OCI-LY3 (cell line): ENCODE results near the gene PAM.

ENCODE experiments used
- H2AFZ ChIP-seq: fragments of 200-600, 300-600 bp; shearing (Covaris generic); 2 replicates; pipeline ENCODE4 v1.6.0; 2014; ENCODE audit warnings: antibody characterized with exemption, low read depth, low read length
- H3K27ac ChIP-seq: fragments of 200-600, 300-600 bp; sonication (generic); 2 replicates; pipeline ENCODE4 v1.5.1; 2014; ENCODE audit warnings: mild to moderate bottlenecking, low read length, moderate library complexity, mixed read lengths
- H3K27me3 ChIP-seq: fragments of 200-600, 300-600 bp; sonication (generic); 2 replicates; pipeline ENCODE4 v1.6.1; 2014; ENCODE audit warnings: low read depth, low read length, mixed read lengths
- H3K36me3 ChIP-seq: fragments of 200-600, 300-600 bp; sonication (generic); replicated peaks from 2 replicates; pipeline ENCODE3; 2014; ENCODE audit warnings: low read depth, low read length, mixed read lengths
- H3K4me1 ChIP-seq: fragments of 300-600, 200-600 bp; sonication (generic); 2 replicates; pipeline ENCODE4 v1.6.1; 2014; ENCODE audit warnings: low read length, mixed read lengths
- H3K4me2 ChIP-seq: fragments of 200-600, 300-600 bp; sonication (generic); 2 replicates; pipeline ENCODE4 v1.6.1; 2014; ENCODE audit warnings: low read length, mixed read lengths
- H3K4me3 ChIP-seq: fragments of 300-600, 200-600 bp; sonication (generic); 2 replicates; pipeline ENCODE4 v1.5.1; 2014; ENCODE audit warnings: antibody characterized with exemption, mild to moderate bottlenecking, low read length, moderate library complexity
- H3K79me2 ChIP-seq: fragments of 300-600, 200-600 bp; shearing (Covaris generic); 2 replicates; pipeline ENCODE4 v1.6.1; 2014; ENCODE audit warnings: mild to moderate bottlenecking, low read length, mixed read lengths
- H3K9ac ChIP-seq: fragments of 300-600, 200-600 bp; shearing (Covaris generic); 2 replicates; pipeline ENCODE4 v1.6.0; 2014; ENCODE audit warnings: mild to moderate bottlenecking, low read length, moderate library complexity
- H3K9me3 ChIP-seq: fragments of 200-600, 300-600 bp; shearing (Covaris generic); 2 replicates; pipeline ENCODE4 v1.6.1; 2014; ENCODE audit warnings: low read length, mixed read lengths; ENCODE audit not compliant: insufficient read depth
- H4K20me1 ChIP-seq: fragments of 200-600, 300-600 bp; sonication (generic); 2 replicates; pipeline ENCODE4 v1.6.1; 2016; ENCODE audit warnings: low read length, mixed read lengths; ENCODE audit not compliant: insufficient read depth
- EZH2phosphoT487 ChIP-seq: fragments of 200-600 bp; shearing (Covaris generic); IDR thresholded peaks from 2 replicates; pipeline ENCODE4 v1.6.1; 2018; ENCODE audit warnings: antibody characterized with exemption, mixed run types, low read depth
- TF ChIP-seq, protein P1 (sequence below): fragments of 200-600, 300-600 bp; sonication (generic); IDR thresholded peaks from 2 replicates; pipeline ENCODE4 v1.5.1; 2014; ENCODE audit warnings: antibody characterized with exemption, low read length, low read depth

The PAM gene

DNA sequence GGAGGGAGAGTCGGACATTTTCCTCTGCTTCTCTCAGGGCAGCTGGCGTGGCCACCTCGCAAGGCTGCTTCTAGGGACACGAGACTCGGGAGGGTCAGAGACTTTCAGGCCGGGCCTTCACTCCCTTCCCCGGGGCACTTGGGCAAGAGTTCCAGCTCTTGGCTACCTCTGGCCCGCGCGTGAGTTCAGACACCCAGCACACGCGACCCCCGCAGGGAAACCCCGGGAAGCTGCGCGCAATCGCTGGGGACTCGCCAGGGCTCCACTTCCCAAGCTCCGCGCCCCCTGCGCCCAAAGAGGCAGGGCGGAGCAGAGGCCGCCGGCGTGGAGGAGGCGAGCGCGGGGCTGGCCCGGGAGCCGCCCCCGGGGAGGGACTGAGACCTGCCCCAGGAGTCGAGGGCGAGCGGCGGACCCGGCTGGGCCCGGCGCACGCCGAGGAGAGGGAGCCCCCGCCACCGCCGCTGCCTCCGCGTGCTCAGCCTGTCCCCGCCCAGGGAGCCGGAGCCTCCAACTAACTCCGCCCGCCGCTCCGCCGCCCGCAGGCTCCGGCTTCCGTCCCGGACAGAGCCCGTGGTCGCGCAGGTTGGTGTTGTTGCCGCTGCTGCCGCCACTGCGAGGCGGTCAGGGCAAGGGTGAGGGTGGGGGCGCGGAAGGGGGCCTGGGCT is at the start of gene PAM:
PAM (plus strand) TSS at position 539 of the 665 bp plus-strand sequence. CDS start 110,891 bp downstream, outside the sequence.
- no peaks in the 10 kb centered on the region for H3K9me3 ChIP-seq
- H2AFZ ChIP-seq, result peak within 1 kb of the TSS; percentile 71; the same call in 1 of the 2 replicates
- peak within 1 kb of the TSS; percentile 81 for H3K9ac ChIP-seq
- peak within 1 kb of the TSS; percentile 93 for H3K4me2 ChIP-seq
- peak within 1 kb of the TSS; percentile 24; the same call in 1 of the 2 replicates for H3K27ac ChIP-seq
- H3K27me3 ChIP-seq, result no peaks in the 10 kb centered on the region
- H4K20me1 ChIP-seq, result peaks cover 3% of the 10 kb centered on the region; the same call in 1 of the 2 replicates
- no peaks in the 10 kb centered on the region for H3K36me3 ChIP-seq
- peak within 1 kb of the TSS; percentile 97 for H3K4me3 ChIP-seq
- H3K79me2 ChIP-seq, result peaks cover 24% of the 10 kb centered on the region
- TF ChIP-seq, protein P1, sequence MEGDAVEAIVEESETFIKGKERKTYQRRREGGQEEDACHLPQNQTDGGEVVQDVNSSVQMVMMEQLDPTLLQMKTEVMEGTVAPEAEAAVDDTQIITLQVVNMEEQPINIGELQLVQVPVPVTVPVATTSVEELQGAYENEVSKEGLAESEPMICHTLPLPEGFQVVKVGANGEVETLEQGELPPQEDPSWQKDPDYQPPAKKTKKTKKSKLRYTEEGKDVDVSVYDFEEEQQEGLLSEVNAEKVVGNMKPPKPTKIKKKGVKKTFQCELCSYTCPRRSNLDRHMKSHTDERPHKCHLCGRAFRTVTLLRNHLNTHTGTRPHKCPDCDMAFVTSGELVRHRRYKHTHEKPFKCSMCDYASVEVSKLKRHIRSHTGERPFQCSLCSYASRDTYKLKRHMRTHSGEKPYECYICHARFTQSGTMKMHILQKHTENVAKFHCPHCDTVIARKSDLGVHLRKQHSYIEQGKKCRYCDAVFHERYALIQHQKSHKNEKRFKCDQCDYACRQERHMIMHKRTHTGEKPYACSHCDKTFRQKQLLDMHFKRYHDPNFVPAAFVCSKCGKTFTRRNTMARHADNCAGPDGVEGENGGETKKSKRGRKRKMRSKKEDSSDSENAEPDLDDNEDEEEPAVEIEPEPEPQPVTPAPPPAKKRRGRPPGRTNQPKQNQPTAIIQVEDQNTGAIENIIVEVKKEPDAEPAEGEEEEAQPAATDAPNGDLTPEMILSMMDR, result no peak
- TF ChIP-seq EZH2phosphoT487, result no peak
- H3K4me1 ChIP-seq, result peaks cover 7% of the 10 kb centered on the region

DNA sequence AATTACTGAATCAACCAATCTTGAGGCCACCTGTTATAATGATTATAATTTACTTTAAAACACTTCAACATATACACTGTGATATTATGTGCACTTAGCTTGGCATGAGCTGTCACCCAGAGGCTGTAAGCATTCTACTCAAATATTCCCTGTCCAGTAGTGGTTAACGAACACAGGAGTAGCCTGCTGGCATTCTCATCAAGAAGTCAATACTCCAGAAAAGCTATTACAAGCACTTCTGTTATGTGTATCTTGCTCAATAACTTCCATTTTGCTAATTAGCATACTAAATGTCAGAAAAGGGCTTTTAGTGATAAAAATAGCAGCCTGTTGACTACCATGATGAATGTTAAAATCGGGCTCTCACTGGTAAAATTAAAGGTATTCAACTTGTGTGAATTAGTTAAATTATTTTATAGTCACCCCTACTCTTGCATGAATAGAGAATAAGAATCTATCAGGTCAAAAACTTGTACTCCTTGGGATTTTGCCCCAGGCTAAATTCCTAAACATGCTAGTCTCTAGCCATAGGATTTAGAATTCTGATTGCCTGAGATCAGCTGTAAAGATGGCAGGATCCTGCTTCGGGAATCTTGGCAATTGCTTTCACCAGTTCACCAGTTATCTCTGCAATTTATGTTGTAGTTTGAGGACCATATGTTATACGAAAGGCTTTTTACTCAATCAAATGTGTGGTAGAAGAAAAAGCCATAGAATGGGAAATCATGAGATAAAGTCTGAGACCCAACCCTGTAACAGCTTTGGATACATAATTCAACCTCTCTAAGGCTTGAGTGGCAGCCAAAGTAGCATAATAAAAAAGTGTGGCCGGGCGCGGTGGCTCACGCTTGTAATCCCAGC is 43.4 kb upstream of the PAM start:
- Histone ChIP-seq H3K79me2 (no peaks in the 10 kb centered on the region), H4K20me1 (no peaks in the 10 kb centered on the region)

DNA sequence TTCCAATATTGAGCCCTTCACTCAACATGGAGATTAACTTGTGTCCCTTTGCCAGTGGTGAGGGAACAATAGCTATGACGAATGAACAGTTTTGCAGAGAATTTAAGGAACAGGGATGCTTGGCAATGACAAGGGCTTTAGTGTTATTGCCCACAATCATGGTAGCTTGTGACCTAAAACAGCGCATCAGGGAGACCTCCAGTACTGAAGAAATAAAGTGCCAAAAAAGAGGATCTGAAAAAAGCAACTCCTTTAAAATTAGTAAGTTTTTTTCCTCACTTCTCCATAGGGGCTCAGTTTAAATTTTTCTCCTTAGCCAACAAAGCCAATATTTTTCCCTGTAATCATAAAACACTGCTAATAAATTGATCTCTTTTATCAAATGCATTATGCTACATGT is 41.8 kb upstream of the PAM start:
- TF ChIP-seq, protein P1, result no peak
- TF ChIP-seq EZH2phosphoT487, result no peak
- Histone ChIP-seq H3K9ac (no peak overlapping the region), H3K27me3 (no peaks in the 10 kb centered on the region), H2AFZ (no peak overlapping the region), H3K9me3 (no peaks in the 10 kb centered on the region), H3K4me3 (no peak overlapping the region), H4K20me1 (no peaks in the 10 kb centered on the region), H3K79me2 (no peaks in the 10 kb centered on the region), H3K4me2 (peak overlapping the region; percentile 35), H3K36me3 (no peaks in the 10 kb centered on the region), H3K27ac (no peak overlapping the region), H3K4me1 (peaks cover 10% of the 10 kb centered on the region; the same call in 1 of the 2 replicates)

More for the DNA sequence above, 43.4 kb upstream of the PAM start:
- no peak overlapping the region for H3K9ac ChIP-seq
- H3K36me3 ChIP-seq, result no peaks in the 10 kb centered on the region
- no peak overlapping the region for H3K4me2 ChIP-seq
- TF ChIP-seq, protein P1, result no peak
- no peak for TF ChIP-seq EZH2phosphoT487
- no peaks in the 10 kb centered on the region for H3K9me3 ChIP-seq
- H3K4me1 ChIP-seq, result peaks cover 10% of the 10 kb centered on the region; the same call in 1 of the 2 replicates
- no peak overlapping the region for H2AFZ ChIP-seq
- no peak overlapping the region for H3K4me3 ChIP-seq
- no peak overlapping the region for H3K27ac ChIP-seq
- no peaks in the 10 kb centered on the region for H3K27me3 ChIP-seq

DNA sequence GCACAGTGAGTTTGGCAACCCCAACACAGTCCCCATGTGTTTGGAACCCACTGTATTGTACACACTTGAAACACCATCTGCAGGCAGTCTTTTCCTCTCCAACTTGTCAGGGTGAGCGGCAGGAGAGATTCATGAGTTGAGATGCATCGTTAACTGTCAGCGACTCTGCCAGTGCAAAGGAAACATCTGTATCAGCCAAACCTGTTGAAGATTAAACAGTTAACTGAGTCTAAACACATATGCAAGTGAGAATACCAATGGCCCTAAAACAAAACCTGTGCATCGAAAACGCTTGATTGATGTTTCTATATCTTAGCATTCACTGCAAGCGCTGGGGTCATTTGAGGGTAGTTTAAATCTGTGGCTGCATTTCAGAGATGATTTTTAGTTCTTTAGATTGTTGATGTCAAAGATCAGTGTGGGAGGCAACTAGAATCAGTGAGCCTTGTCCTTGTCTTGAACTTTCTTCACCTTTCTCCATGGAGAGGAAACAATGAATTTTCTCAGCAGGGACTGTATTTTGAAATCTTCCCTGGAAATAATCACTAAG is 41.3 kb upstream of the PAM start:
- no peaks in the 10 kb centered on the region for H3K79me2 ChIP-seq
- H2AFZ ChIP-seq, result no peak overlapping the region
- H3K27me3 ChIP-seq, result no peaks in the 10 kb centered on the region
- H4K20me1 ChIP-seq, result no peaks in the 10 kb centered on the region
- H3K27ac ChIP-seq, result no peak overlapping the region
- no peak overlapping the region for H3K4me3 ChIP-seq
- H3K4me2 ChIP-seq, result peak overlapping the region; percentile 35
- H3K4me1 ChIP-seq, result peaks cover 10% of the 10 kb centered on the region; the same call in 1 of the 2 replicates
- no peak overlapping the region for H3K9ac ChIP-seq
- TF ChIP-seq EZH2phosphoT487, result no peak
- TF ChIP-seq, protein P1, result no peak
- H3K9me3 ChIP-seq, result no peaks in the 10 kb centered on the region
- H3K36me3 ChIP-seq, result no peaks in the 10 kb centered on the region
